GM21723 (cell line): ENCODE data around the gene NRP1.
"Not testable (repeated sequence)": the region's sequence is repeated elsewhere in the genome, so short reads cannot be mapped to it uniquely, and the experiment has no call there.

Experiments used
- ATAC-seq: cut with Tn5 transposase; IDR thresholded peaks from one replicate; pipeline ENCODE4 v1.9.1; 2021; ENCODE audit warnings: mild to moderate bottlenecking, moderate library complexity; ENCODE audit not compliant: unreplicated experiment

NRP1 gene

DNA sequence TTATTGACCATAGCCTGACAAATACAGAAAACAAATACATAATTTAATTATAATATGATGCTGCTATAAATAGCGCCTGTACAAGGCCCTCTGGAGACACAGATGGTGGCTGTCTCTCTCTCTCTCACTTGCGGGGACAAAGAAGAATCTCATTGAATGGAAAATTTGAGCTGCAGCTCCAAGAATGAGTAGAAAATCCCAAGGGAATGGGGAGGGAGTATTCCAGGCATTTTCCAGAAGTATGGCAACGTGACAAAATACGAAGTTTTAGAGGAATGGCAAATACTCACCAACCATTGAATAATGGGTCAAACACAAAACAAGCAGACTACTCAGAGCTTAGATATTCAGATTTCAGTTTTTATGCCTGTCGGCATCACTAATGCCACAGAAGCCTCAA, 179.9 kb downstream of the NRP1 start:
- no peak for ATAC-seq

DNA sequence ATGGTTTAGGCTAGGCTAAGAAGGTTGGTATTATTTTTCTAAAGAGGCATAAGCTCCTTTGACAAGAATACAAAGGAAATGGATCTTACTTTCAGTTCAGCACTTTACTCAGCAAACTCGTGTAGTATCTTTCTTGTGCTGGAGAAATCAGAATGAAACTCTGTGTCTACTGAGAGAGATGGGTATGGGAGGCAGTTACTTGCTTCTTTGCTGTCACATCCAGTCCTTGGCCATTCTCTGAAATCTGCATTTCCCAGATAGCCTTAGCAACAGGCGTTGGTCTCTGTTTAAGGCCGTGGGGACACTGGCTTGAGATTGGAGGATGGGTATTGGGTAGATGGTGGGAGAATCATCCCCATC, 180.5 kb downstream of the NRP1 start:
- ATAC-seq: no peak

GRCh38 chr10:33153251-33153967, 181.1 kb downstream of the NRP1 start:
- ATAC-seq: no peak

GRCh38 chr10:33152750-33153149, 181.7 kb downstream of the NRP1 start:
- ATAC-seq: no peak

DNA sequence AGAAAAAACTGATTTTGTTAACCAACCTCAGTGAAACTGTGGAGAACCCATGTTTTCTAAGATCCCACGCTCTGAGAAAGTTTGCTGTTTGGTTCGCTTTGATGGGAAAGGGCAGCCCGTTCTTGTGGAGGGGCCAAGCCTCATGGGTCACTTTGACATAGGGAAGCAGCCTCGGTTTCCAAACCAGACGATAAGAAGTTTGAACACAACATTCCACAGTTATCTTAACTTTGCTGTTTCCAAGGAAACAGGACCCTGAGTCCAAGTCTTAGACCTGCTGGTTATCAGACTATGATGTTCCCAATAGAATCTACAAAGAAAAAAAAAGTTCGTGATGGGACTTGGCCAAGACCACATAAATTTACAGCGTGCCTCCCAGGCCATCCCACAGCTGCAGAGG, 182.3 kb downstream of the NRP1 start:
- ATAC-seq: no peak

- no peak for ATAC-seq
Observed at GRCh38 chr10:33151344-33151864, 183.1 kb downstream of the NRP1 start.

DNA sequence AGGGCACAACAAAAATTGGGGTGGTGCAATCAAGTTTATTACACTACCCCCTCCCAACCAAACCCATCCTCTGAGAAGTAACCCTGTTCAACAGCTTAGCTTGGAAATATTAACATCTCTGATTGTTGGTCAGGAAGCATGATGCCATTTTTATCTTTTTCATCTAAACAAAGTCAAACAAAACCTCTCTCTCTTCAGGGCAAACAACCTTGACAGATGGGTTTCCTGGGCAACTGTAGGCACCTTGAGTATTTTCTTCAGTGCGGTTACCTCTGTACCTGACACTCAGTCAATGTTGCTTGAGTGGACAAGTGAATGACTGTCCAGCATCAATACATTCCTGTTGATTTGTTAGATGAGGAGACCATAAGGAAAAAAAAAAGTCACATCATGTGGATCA, 183.6 kb downstream of the NRP1 start:
- ATAC-seq: no peak

DNA sequence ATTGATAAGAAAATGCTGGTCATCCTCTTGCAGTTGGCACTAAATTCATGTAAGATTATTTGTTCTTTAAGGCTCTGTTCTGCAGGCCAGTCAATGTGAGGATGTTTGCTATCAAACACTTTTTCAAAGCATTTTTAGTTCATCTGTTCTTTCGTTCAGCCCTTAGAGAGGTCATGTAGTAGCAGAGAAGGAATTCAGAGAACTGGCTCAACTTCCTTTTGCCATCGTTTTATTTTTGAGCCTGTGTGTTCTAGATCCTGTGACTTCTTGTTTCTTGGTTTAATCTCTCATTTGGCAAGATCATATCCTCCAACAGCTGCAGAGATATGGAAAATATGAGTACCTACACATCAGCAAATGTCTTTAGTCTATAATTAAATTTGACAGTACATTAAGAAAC, 184.3 kb downstream of the NRP1 start:
- ATAC-seq: no peak

GRCh38 chr10:33147013-33147310, 187.5 kb downstream of the NRP1 start:
- ATAC-seq: no peak

DNA sequence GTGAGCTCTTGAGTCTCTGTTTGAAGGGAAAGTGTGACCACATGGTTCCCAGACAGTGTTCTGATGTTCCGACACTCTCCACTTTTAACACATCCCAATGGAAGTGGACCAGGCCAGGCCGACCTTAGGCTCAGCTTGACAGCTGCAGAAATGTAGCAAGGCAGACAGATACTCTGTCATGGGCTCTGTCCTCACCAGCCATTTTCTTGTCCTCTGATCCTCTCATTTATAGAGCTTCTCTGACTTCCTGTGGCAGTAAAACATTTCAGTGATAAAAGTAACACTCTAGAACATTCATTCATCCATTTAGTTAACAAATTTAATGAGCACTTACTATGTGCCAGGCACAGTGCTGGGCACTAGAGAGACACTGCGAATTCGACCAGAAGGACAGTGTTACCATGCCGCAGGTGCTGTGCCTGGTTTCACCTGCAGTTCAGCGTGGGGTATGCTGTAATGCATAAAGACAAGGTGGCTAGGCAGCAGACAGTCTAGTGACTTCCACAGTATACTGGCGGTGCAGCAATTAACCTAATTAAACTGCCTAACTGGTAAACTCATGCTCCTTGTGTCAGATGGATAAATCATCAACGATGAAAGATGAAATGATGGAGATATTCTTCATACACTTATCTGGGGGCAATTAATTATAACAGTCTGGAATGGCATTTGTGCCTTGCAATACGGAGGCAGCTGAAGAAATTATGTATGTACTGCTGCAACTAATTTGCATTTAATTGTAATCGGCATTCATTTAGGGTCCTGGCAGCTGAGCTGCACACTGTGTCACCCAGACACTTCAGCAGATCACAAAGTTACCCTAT, 188.1 kb downstream of the NRP1 start:
- no peak for ATAC-seq

DNA sequence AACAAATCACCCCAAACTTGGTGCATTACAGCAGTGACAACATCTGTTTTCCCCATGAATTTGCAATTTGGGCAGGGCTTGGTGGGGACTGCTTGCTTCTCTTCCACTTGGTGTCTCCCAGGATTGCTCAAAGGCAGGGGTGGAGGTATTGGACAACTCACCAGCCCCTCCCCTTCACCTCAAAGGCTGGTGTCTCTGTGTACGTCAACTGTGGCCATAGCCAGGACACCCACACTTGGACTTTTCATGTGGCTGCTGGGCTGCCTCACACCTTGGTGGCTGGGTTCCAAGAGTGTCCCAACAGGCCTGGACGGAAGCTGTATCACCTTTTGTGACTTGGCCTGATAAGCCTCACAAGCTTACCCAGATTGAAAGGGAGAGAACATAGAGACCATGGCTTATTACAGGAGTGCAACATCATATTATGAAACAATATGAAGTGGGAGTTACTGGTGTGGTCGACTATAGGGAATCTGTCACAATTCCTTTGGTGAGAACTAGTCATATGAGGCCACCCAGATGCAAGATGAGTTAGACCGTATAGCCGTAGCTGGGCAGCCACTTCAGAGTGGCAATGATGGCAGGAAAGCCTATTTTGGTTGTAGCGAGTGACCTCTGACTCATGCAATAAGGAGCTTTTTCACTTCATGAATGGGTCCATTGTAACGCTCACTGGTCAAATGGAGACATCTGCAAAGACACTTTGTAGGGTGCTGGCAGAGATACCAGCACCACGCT, 188.8 kb downstream of the NRP1 start:
- no peak for ATAC-seq

- no peak for ATAC-seq
Observed at GRCh38 chr10:33143160-33143728, 191.2 kb downstream of the NRP1 start.

- no peak for ATAC-seq
Observed at GRCh38 chr10:33142295-33142694, 192.2 kb downstream of the NRP1 start.

DNA sequence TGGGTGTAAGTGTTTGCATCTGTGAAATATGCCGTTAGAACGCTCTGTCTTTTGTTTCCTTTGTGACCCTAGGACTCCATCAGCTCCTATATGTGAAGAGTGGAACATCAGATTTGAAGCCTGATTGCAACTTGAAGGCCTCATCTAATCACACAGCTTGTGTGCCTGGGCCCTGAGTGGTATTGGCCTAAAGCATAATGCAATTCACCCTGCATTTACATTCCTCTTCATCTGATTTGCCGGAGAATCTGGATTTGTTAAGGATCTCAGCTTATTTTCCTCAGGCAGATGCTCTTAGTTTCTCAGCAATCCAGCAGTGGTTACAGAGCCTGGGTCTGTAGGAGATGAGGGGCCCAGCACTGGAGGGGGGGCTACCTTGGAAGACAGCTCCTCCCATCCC, 193.2 kb downstream of the NRP1 start:
- ATAC-seq: no peak

GRCh38 chr10:33139181-33139646, 195.3 kb downstream of the NRP1 start:
- ATAC-seq: no peak

GRCh38 chr10:33138686-33139085, 195.8 kb downstream of the NRP1 start:
- ATAC-seq: not testable (repeated sequence)

- ATAC-seq: no peak
Observed at GRCh38 chr10:33137356-33138005, 197.0 kb downstream of the NRP1 start.

DNA sequence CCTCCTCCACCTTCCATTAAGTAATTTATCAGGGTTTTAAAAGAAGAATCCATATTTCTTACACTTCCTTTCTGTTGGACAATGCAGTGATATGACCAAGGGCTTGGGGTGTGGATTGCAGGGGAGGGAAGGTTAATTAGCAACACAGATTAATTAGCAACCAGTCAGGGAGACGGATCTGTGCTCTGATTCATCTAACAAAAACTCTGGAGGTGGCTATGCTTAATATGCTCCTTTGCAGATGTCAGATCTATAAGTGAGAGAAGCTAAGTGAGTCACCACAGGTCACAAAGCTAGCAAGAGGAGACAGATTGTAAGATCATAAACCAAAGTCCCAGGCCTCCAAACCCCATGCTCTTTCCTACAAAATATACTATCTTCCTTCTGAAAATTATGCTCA, 197.7 kb downstream of the NRP1 start:
- no peak for ATAC-seq

DNA sequence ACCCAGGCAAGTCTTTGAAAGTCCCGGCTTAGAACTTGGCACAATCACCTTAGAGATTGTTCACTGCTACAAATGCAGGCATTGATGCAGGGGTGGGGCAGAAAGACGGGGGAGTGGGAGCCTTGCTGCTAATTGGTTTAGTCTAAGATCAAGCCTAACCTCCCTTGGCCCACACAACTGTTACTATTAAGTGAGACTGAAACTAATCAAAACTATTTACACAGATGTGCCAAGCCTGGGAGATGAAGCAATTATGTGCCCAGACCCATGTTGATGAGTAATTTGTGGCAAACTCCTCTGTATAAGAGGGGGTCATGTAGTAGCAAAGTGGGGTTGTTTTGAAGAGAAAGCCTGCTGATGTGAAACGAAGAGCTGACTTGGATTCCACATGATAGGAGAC, 198.2 kb downstream of the NRP1 start:
- ATAC-seq: no peak

DNA sequence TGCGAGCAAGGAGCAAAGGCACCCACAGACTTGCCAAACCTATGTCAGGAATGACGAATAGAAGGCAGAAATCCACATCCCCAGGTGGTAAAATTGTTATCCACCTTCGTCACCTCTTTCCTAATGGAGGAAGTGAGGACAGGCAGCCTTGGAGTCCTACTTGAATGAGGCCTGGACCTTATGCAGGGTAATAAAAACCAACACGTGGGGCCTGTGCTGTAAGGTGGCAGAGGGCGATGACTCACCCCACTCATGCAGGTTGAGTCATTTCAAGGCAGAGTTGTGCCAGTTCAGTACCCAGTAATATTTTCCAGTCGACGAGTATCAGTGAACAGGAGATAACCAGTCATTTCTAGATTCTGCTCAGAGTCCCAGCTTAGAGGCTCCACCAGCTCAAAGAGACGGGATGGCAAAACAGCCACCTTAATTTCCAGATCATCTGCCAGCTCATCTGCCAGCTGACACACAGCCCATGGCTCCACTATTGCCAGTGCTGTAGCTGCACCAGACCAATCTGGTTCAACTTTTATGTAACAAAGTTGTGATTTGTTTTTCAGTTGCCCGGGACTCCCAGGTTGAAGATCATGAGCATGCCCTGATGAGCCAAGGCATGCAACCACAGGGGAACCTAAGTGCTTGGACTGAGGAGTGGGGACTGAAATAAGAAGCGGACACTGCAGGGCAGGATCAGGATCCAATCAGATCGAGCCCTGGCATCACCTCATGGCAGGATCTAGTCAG, 200.3 kb downstream of the NRP1 start:
- ATAC-seq: no peak
